HepG2 (cell line): Measurements from ENCODE around the gene ZNF26. TPM values are rescaled to one million over a fixed set of nuclear protein-coding genes. Genes with fewer than 3 reads are reported as not detected.

Experiments
- ATM ChIP-seq: fragments of 450-650 bp; IDR thresholded peaks from 2 replicates; pipeline ENCODE4 v1.7.1; 2017; ENCODE audit warnings: mild to moderate bottlenecking, borderline replicate concordance
- BCL3 ChIP-seq: sonication (generic); formaldehyde crosslinking; IDR thresholded peaks from 2 replicates; pipeline ENCODE4 v1.5.1; 2020; ENCODE audit warnings: mild to moderate bottlenecking, missing genetic modification reagents, moderate library complexity
- HMG20B ChIP-seq: conservative IDR thresholded peaks from 2 replicates; pipeline ENCODE4 v1.6.1; 2016; ENCODE audit warnings: missing genetic modification reagents, missing compliant biosample characterization
- HNF1B ChIP-seq: sonication (generic); formaldehyde crosslinking; IDR thresholded peaks from 2 replicates; pipeline ENCODE4 v1.5.1; 2020; ENCODE audit warnings: mild to moderate bottlenecking, moderate library complexity, missing genetic modification reagents
- HNF4A ChIP-seq: sonication (generic); formaldehyde crosslinking; IDR thresholded peaks from 2 replicates; pipeline ENCODE4 v1.4.0; 2020; ENCODE audit warnings: missing genetic modification reagents
- HNRNPK ChIP-seq: fragments of 200-400 bp; formaldehyde crosslinking; IDR thresholded peaks from 2 replicates; pipeline ENCODE4 v1.6.1; 2018; ENCODE audit warnings: low read length, low read depth, moderate library complexity, mild to moderate bottlenecking; ENCODE audit not compliant: poor library complexity, severe bottlenecking
- HOXA9 ChIP-seq: sonication (generic); formaldehyde crosslinking; IDR thresholded peaks from 2 replicates; pipeline ENCODE4 v1.8.1; 2022; ENCODE audit warnings: missing genetic modification reagents, mild to moderate bottlenecking, moderate library complexity, borderline replicate concordance
- ISX ChIP-seq: sonication (generic); formaldehyde crosslinking; conservative IDR thresholded peaks from 2 replicates; pipeline ENCODE4 v1.5.0; 2020; ENCODE audit warnings: missing genetic modification reagents
- KLF6 ChIP-seq: IDR thresholded peaks from 2 replicates; pipeline ENCODE4 v1.8.0; 2016; ENCODE audit warnings: missing biosample characterization, missing genetic modification reagents
- LBX2 ChIP-seq: sonication (generic); formaldehyde crosslinking; IDR thresholded peaks from 2 replicates; pipeline ENCODE4 v1.5.0; 2020; ENCODE audit warnings: missing genetic modification reagents, mild to moderate bottlenecking, borderline replicate concordance
- MTA3 ChIP-seq: sonication (generic); formaldehyde crosslinking; IDR thresholded peaks from 2 replicates; pipeline ENCODE4 v1.4.0; 2020; ENCODE audit warnings: missing genetic modification reagents
- NAIF1 ChIP-seq: sonication (generic); formaldehyde crosslinking; IDR thresholded peaks from 2 replicates; pipeline ENCODE4 v1.5.0; 2020; ENCODE audit warnings: mild to moderate bottlenecking, missing genetic modification reagents, borderline replicate concordance
- SNAPC4 ChIP-seq: sonication (generic); formaldehyde crosslinking; IDR thresholded peaks from 2 replicates; pipeline ENCODE4 v1.4.0; 2020; ENCODE audit warnings: mild to moderate bottlenecking, missing genetic modification reagents
- TBL1XR1 ChIP-seq: fragments of 150-350 bp; IDR thresholded peaks from 2 replicates; pipeline ENCODE4 v1.6.1; 2014; ENCODE audit warnings: borderline replicate concordance, low read length; ENCODE audit not compliant: partially characterized antibody
- ZNF644 ChIP-seq: IDR thresholded peaks from 2 replicates; pipeline ENCODE4 v1.6.1; 2016; ENCODE audit warnings: low read depth
- ZNF713 ChIP-seq: sonication (generic); formaldehyde crosslinking; IDR thresholded peaks from 2 replicates; pipeline ENCODE4 v1.4.0; 2020; ENCODE audit warnings: mild to moderate bottlenecking, missing genetic modification reagents
- polyA plus RNA-seq, 8 experiments: library from polyadenylated mRNA; depleted of rRNA in 3 of 8; stranded (reverse) in 7 of 8; unstranded in 1 of 8; fragments of >200 nt; fragmentation: Illumina TruSeq in 4 of 8; extraction: Trizol in 4 of 8; gene quantifications; 2 replicates each; pipeline versions ENCODE4 v1.2.1 to v1.2.3, GENCODE V29; 2011 to 2016; ENCODE audit warnings: low read depth in 4 of 8, missing spikeins in 1 of 8, mixed read lengths in 1 of 8; ENCODE audit not compliant: insufficient read depth in 1 of 8
- total RNA-seq, 5 experiments: library from RNA; depleted of rRNA; stranded (reverse); fragments of >200 nt; fragmentation: Illumina TruSeq; extraction: Trizol; gene quantifications; 2 replicates each; pipeline ENCODE4 v1.2.3, GENCODE V29; 2016; ENCODE audit warnings: low read depth in 1 of 5

Gene ZNF26
- total and polyA plus RNA-seq, 2 of the 13 experiments (the other 11 are each of a cell fraction or from before 2014, with no cell fraction given): 3.8 to 6.5 TPM

GRCh38 chr12:132986001-132986884 is at the start of gene ZNF26 (continued):
- no peak for TF ChIP-seq HNRNPK
- no peak for TF ChIP-seq ZNF644 (CRISPR knock-in tag)
- no peak for TF ChIP-seq ISX
- no peak for TF ChIP-seq HOXA9 (CRISPR knock-in tag)
- TF ChIP-seq HNF1B (CRISPR knock-in tag): peak; percentile 90; the same call in 1 of the 2 replicates
- TF ChIP-seq ZNF713 (CRISPR knock-in tag): no peak; the same call in 1 of the 2 replicates
- TF ChIP-seq TBL1XR1: peak; percentile 89
- TF ChIP-seq MTA3 (CRISPR knock-in tag): no peak
- TF ChIP-seq NAIF1 (CRISPR knock-in tag): no peak
- no peak for TF ChIP-seq ATM
- TF ChIP-seq BCL3 (CRISPR knock-in tag): 0 out of 2 replicates have a peak, but pooled peaks have one; percentile 24
- TF ChIP-seq SNAPC4 (CRISPR knock-in tag): peak; percentile 84; the same call in 1 of the 2 replicates
- no peak for TF ChIP-seq LBX2 (CRISPR knock-in tag)
- peak; percentile 90 for TF ChIP-seq KLF6
- TF ChIP-seq HMG20B (CRISPR knock-in tag): no peak; the same call in 1 of the 2 replicates
- peak; percentile 51 for TF ChIP-seq HNF4A
